ENCODE data around the gene INPP5F. TPM values are rescaled to one million over a fixed set of nuclear protein-coding genes. Genes with fewer than 3 reads are reported as not detected.

INPP5F gene
- total and polyA plus RNA-seq, 10 of the 15 experiments (the other 5 are each of a cell fraction or from before 2014, with no cell fraction given): 6.0 to 49.3 (median 34.3) TPM

DNA sequence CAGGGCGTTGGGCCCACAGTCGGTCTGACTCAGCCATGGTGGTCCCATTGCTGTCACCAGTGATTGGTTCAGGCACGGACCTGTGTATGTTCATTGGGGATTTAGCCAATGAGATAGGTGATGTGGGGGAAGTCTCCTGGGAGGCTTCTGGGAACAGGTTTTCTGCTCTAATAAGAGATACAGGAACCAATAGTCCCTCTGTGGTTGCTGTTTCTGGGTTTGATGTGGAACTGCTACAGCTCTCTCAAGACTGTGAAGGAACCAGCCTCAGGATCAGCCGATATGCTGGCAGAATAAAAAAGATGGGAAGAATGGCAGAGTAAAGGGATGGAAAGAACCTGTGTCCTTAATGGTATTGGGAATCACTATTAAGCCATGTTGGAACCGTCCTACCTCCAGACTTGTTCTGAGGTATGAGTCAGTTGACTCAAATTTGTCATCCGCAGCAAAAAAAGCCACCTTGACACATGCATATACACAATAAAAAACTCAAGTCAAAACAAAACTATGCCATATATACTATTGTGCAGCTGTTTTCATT, 76.2 kb downstream of the INPP5F start (continued):
- TF ChIP-seq, protein P1, sequence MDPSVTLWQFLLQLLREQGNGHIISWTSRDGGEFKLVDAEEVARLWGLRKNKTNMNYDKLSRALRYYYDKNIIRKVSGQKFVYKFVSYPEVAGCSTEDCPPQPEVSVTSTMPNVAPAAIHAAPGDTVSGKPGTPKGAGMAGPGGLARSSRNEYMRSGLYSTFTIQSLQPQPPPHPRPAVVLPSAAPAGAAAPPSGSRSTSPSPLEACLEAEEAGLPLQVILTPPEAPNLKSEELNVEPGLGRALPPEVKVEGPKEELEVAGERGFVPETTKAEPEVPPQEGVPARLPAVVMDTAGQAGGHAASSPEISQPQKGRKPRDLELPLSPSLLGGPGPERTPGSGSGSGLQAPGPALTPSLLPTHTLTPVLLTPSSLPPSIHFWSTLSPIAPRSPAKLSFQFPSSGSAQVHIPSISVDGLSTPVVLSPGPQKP (IDR thresholded peaks at IDR 0.05; ENCODE audit: low read depth, low read length): no peak
- TF ChIP-seq KDM1A (IDR thresholded peaks at IDR 0.05; ENCODE audit: borderline replicate concordance) (no peak), NFXL1 (IDR thresholded peaks at IDR 0.05; ENCODE audit: borderline replicate concordance) (no peak), JUND (IDR thresholded peaks at IDR 0.05; ENCODE audit: low read depth, low read length) (no peak), MYC (IDR thresholded peaks at IDR 0.05; ENCODE audit: insufficient read depth, insufficient read length, insufficient replicate concordance, low read length, severe bottlenecking) (no peak), SMAD1 (IDR thresholded peaks at IDR 0.05; ENCODE audit: low read depth, partially characterized antibody) (no peak), GATAD2B (conservative IDR thresholded peaks at IDR 0.05; ENCODE audit: low read depth) (no peak), EGR1 (IDR thresholded peaks at IDR 0.05; ENCODE audit: borderline replicate concordance in 1 of 2, low read depth in 2 of 2, low read length in 2 of 2) (no peak), SUZ12 (IDR thresholded peaks at IDR 0.05; ENCODE audit: unreplicated experiment) (no peak), NR2F1 (conservative IDR thresholded peaks at IDR 0.05) (no peak), SUPT20H (IDR thresholded peaks at IDR 0.05; ENCODE audit: borderline replicate concordance, control insufficient read depth, low read depth, low read length) (no peak), SIN3A (IDR thresholded peaks at IDR 0.05; ENCODE audit: low read depth, low read length) (no peak), SIX5 (IDR thresholded peaks at IDR 0.05; ENCODE audit: low read depth, low read length, severe bottlenecking) (no peak), RUNX3 (IDR thresholded peaks at IDR 0.05; ENCODE audit: low read length) (peak; percentile 57), EP300 (IDR thresholded peaks at IDR 0.05; ENCODE audit: borderline replicate concordance in 1 of 2, control insufficient read depth in 1 of 2, low read depth in 2 of 2, low read length in 2 of 2) (peak; percentile 23 to 40; a peak in 2 of 4 replicates), ATF7 (IDR thresholded peaks at IDR 0.05; ENCODE audit: low read depth) (peak; percentile 42; the same call in 1 of the 2 replicates), ZNF24 (IDR thresholded peaks at IDR 0.05) (no peak), JUNB (IDR thresholded peaks at IDR 0.05) (peak; percentile 83), PAX5 (IDR thresholded peaks at IDR 0.05; ENCODE audit: borderline replicate concordance, low read depth, low read length) (no peak), MEF2A (IDR thresholded peaks at IDR 0.05; ENCODE audit: insufficient read depth, low read depth, low read length) (no peak), NBN (IDR thresholded peaks at IDR 0.05) (0 out of 2 replicates have a peak, but pooled peaks have one; percentile 37)
- TF ChIP-seq, protein P2, sequence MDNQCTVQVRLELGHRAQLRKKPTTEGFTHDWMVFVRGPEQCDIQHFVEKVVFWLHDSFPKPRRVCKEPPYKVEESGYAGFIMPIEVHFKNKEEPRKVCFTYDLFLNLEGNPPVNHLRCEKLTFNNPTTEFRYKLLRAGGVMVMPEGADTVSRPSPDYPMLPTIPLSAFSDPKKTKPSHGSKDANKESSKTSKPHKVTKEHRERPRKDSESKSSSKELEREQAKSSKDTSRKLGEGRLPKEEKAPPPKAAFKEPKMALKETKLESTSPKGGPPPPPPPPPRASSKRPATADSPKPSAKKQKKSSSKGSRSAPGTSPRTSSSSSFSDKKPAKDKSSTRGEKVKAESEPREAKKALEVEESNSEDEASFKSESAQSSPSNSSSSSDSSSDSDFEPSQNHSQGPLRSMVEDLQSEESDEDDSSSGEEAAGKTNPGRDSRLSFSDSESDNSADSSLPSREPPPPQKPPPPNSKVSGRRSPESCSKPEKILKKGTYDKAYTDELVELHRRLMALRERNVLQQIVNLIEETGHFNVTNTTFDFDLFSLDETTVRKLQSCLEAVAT (IDR thresholded peaks at IDR 0.05): no peak
- TF ChIP-seq, protein P3, sequence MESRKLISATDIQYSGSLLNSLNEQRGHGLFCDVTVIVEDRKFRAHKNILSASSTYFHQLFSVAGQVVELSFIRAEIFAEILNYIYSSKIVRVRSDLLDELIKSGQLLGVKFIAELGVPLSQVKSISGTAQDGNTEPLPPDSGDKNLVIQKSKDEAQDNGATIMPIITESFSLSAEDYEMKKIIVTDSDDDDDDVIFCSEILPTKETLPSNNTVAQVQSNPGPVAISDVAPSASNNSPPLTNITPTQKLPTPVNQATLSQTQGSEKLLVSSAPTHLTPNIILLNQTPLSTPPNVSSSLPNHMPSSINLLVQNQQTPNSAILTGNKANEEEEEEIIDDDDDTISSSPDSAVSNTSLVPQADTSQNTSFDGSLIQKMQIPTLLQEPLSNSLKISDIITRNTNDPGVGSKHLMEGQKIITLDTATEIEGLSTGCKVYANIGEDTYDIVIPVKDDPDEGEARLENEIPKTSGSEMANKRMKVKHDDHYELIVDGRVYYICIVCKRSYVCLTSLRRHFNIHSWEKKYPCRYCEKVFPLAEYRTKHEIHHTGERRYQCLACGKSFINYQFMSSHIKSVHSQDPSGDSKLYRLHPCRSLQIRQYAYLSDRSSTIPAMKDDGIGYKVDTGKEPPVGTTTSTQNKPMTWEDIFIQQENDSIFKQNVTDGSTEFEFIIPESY (IDR thresholded peaks at IDR 0.05): no peak
- TF ChIP-seq, protein P4, sequence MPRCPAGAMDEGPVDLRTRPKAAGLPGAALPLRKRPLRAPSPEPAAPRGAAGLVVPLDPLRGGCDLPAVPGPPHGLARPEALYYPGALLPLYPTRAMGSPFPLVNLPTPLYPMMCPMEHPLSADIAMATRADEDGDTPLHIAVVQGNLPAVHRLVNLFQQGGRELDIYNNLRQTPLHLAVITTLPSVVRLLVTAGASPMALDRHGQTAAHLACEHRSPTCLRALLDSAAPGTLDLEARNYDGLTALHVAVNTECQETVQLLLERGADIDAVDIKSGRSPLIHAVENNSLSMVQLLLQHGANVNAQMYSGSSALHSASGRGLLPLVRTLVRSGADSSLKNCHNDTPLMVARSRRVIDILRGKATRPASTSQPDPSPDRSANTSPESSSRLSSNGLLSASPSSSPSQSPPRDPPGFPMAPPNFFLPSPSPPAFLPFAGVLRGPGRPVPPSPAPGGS (IDR thresholded peaks at IDR 0.05; ENCODE audit: borderline replicate concordance, insufficient read depth, low read depth, low read length, poor library complexity, severe bottlenecking): no peak
